Activated gamma-delta T cell treated with Interleukin-2 at 50 U/mL for 16 hours (primary cell): Measurements from ENCODE around the gene SCN2B.

Experiments used
- DNase-seq: peaks from one replicate; pipeline ENCODE4 v3.0.0-alpha.2; 2020

Gene SCN2B

GRCh38 chr11:118175993-118176777 lies at the start of gene SCN2B:
TSS of gene SCN2B (minus strand) at chr11:118176639. CDS start at chr11:118176431, 208 bp downstream.
- DNase-seq: no peak

- DNase-seq: peak; percentile 67
Measured at GRCh38 chr11:118224511-118225188, 48.2 kb upstream of the SCN2B start, which contains the start of gene JAML. TSS of gene JAML (minus strand) at chr11:118225011. CDS start at chr11:118214866, 10,145 bp downstream.

GRCh38 chr11:118223992-118224391 lies 47.6 kb upstream of the SCN2B start:
- DNase-seq: no peak

GRCh38 chr11:118223570-118223969 lies 47.1 kb upstream of the SCN2B start:
- no peak for DNase-seq

- no peak for DNase-seq
Measured at GRCh38 chr11:118222437-118222836, 46.0 kb upstream of the SCN2B start.

- DNase-seq: no peak
Measured at GRCh38 chr11:118221419-118221818, 45.0 kb upstream of the SCN2B start.

GRCh38 chr11:118219732-118220131 lies 43.3 kb upstream of the SCN2B start:
- no peak for DNase-seq

- no peak for DNase-seq
Measured at GRCh38 chr11:118219244-118219643, 42.8 kb upstream of the SCN2B start.

GRCh38 chr11:118217575-118217974 lies 41.1 kb upstream of the SCN2B start:
- DNase-seq: no peak

GRCh38 chr11:118216621-118217481 lies 40.4 kb upstream of the SCN2B start:
- peak; percentile 26 for DNase-seq

- DNase-seq: no peak
Measured at GRCh38 chr11:118215765-118216164, 39.3 kb upstream of the SCN2B start.

GRCh38 chr11:118215262-118215661 lies 38.8 kb upstream of the SCN2B start:
- DNase-seq: no peak

- DNase-seq: no peak
Measured at GRCh38 chr11:118214210-118214914, 37.9 kb upstream of the SCN2B start.

GRCh38 chr11:118213781-118214180 lies 37.3 kb upstream of the SCN2B start:
- DNase-seq: no peak

- DNase-seq: no peak
Measured at GRCh38 chr11:118213201-118213600, 36.8 kb upstream of the SCN2B start.

GRCh38 chr11:118212781-118213191 lies 36.3 kb upstream of the SCN2B start:
- DNase-seq: no peak

GRCh38 chr11:118212131-118212725 lies 35.8 kb upstream of the SCN2B start:
- no peak for DNase-seq

- DNase-seq: no peak
Measured at GRCh38 chr11:118211006-118211405, 34.6 kb upstream of the SCN2B start.

GRCh38 chr11:118210323-118210722 lies 33.9 kb upstream of the SCN2B start:
- no peak for DNase-seq

GRCh38 chr11:118209033-118209432 lies 32.6 kb upstream of the SCN2B start:
- DNase-seq: no peak

GRCh38 chr11:118207079-118207478 lies 30.6 kb upstream of the SCN2B start:
- DNase-seq: no peak

GRCh38 chr11:118206391-118207031 lies 30.1 kb upstream of the SCN2B start:
- DNase-seq: no peak
